ENCODE data around the gene KCTD4.

KCTD4 gene

DNA sequence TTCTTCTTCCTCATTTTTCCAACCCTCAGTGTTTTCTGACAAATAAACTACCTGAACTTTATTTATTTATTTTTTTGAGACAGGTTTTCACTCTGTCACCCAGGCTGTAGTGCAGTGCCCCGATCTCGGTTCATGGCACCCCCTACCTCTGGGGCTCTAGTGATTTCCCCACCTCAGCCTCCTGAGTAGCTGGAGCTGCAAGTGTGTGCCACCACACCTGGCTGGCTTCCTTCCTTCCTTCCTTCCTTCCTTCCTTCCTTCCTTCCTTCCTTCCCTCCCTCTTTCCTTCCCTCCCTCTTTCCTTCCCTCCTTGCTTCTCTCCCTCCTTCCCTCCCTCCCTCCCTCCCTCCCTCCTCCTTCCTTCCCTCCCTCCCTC, 32.3 kb downstream of the KCTD4 start:
- DNase-seq: no peak

DNA sequence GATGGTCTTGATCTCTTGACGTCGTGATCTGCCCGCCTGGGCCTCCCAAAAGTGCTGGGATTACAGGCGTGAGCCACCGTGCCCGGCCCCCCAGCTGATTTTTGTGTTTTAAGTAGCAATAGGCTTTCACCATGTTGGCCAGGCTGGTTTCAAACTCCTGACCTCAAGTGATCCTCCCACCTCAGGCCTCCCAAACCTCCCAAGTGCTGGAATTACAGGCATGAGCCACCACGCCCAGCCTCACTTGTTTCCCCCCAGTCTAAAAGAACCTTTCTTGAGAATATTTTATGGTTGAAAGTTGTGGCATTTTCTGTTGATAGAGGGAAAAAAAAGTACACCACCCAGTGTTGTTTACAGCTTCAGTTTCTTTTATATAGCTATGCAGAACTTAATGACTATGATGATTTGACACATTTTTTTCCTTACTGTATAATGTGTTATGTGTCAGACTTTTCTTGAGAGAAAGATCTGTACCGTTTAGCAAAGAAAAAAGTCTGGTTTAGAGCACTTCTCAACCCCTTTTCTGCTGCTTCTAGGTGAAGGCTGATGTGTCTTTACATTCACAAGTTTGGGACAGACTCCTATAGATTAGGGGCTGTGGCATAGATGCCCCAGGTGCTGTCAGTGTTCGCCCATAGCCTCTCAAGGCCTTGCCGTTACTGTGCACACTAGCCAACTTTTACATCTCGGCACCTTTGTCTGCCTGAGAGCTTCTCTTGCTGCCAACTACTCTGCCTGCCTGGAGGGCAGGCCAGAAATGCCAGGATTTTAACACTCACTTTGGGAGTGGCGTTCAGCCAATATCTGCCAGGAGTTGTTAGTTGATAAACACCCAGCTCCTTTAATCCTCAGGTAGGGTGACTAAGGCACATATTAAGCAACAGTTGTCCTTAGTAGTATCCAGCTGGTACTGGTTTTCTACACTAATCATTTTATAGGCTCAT, 33.0 kb downstream of the KCTD4 start:
- DNase-seq: no peak

DNA sequence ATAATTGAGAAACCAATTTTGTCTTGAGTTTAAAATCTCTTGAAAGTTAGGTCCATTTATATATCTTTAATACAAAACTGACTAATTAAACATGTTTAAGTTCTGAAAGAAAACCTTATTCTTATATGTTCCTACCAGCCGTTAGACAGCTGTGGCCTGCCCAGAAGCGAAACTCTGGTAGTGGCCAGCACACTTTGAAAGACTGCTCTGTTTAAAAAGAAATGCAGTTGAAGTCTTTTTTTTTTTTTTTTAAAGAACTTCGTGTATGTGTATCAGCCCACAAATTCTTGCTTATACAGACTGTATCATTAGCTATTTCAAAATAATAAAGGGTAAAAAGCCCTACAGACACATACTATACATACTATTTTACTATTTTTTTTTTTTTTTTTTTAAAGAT, 34.0 kb downstream of the KCTD4 start:
- no peak for DNase-seq

DNA sequence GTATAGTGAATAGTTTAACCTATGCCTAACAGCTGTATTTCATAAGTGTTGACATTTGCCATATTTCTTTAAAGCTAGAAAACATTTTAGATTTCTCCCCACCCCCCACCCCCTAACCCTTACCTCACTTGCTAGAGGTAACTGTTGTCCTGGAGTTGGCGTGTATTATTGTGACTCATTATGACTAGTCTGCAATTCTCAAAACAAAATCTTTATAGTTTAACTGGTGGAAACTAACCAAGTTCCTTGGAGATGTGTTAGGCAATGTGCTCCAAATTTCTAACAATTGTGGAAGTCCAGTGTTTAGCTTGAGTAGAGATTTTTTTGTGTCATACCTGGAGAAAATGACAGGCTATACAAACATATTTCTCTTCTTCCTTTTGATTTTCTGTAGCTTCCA, 38.0 kb downstream of the KCTD4 start:
- DNase-seq: peak in 1 of 3 donors; percentile 9

DNA sequence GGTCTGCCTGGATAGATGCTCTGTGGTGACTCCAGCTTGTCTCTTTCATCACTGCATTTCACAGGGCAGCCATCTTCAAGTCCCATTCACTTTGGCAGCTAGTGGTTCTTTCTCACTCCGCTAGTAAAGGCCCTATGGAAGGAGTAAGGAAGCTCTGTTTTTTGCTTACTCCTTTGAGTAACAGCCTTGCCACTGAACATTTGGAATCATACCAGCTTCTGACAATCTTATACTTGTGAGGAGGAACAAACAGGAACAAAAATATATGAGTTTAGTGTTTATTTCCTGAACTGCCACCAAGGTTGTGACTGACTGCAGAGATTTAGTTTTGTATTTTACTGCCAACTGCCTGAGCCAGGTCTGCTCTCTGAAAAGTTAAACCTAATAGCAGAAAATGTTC, 38.7 kb downstream of the KCTD4 start:
- no peak for DNase-seq

DNA sequence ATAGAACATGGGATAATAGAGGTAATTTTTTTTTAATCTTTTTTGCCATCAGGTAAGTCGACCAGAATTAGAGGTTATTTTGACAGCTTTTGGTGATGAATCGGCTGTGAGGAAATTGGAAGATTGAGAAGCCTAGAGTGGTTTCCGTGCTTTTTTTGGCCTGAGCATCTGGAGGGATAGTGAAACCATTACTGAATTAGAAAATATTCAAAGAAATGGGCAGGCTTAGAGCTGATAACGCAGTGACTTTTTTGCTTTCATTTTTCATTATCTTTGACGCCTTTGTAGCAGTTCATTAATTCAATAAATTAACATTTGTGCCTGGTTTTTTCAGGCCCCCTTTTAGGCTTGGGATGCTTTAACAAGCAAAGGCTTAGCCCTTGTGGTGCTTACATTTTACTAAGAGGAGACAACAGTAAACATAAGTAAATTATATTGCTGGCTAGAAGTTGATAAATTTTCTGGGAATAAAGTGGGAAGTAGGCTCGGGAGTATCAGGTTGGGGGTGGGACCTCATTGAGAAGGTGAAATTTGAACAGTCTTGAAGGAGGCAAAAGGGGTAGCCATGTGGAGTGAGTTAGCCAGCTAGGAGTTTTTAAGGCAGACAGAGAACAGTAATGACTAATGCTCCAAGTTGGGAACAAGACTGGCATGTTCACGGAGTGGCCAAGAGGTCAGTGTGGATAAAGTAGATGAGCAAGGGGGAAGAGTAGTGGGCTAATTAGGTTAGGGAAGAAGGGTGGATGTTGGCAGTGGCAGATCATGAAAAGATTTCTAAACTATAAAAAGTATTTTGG, 44.1 kb downstream of the KCTD4 start:
- no peak for DNase-seq

DNA sequence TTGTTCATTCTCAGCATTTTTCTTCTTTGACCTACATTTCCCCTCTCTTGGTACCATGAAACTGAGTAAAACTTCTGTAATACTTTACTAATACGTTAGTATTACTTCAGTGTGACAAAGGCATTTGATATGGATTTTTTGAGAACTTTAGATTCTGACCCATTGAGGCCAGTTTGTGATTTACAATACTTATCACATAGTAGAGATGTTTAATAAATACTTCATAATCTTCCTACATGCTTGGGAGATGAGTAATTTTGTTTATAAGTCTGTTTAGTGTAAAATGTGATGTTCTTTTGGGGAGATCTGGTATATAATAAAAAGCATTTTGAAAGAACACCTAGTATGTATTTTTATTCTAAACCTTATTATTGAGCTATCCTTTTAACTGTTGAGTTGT, 50.9 kb downstream of the KCTD4 start:
- no peak for DNase-seq

DNA sequence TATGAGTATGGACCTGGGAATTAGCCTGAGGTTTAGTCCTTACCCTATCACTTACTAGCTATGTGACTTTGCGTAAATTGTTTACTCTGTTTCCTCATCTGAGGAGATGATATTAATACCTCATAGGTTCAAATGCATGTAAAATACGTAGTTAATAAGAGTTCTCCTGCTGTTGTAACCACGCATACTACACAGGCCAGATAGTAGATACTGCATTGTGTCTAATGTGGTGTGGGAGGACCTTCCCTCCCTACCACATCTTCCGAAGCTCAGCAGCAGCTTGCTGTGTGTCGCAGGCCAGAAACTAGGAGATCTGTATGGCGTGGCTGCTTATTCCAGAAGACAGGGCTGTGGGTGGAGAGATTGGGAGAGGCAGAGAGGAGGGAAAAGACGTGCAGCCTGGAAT, 57.5 kb downstream of the KCTD4 start:
- no peak for DNase-seq
